HCT116 (cell line): ENCODE measurements around the gene POU2F3. TPM values are rescaled to one million over a fixed set of nuclear protein-coding genes. Genes with fewer than 3 reads are reported as not detected.

Experiments
- ATAC-seq: fragments of 200-7000 bp; cut with Tn5 transposase; 2 replicates; pipeline ENCODE4 v1.9.1; 2020; ENCODE audit warnings: mild to moderate bottlenecking, moderate library complexity
- BruUV-seq: library from RNA; stranded (reverse); fragments of 400-500 nt; replicated peaks from 2 replicates; lab custom pipeline; 2021; lab: Mats Ljungman, UMichigan
- CTCF ChIA-PET: fragments of 300-600 bp; sonication (Branson Sonifier 250); formaldehyde crosslinking; loops from one replicate; lab custom pipeline; 2021; ENCODE audit warnings: antibody characterized with exemption; lab: Charles Lee
- POLR2A ChIA-PET: fragments of 300-600, 350-600 bp; sonication (Branson Sonifier 250); formaldehyde crosslinking; loops from one replicate; lab custom pipeline; 2021; ENCODE audit warnings: antibody characterized with exemption; lab: Charles Lee
- RAD21 ChIA-PET, 2 experiments: fragments of 300-600 bp; sonication (Branson Sonifier 250); formaldehyde crosslinking; loops; one replicate each; lab custom pipeline; 2023; ENCODE audit warnings: low total read pairs in 2 of 2; ENCODE audit not compliant: uncharacterized antibody in 2 of 2, unreplicated experiment in 2 of 2, low non-redundant PET in 1 of 2; lab: Charles Lee
- DNase-seq: peaks from one replicate; pipeline ENCODE4 v3.0.0-alpha.2; 2010; ENCODE audit warnings: low read depth, low spot score
- H2AFZ ChIP-seq: fragments of 200-600 bp; shearing (Covaris generic), sonication (generic); 2 replicates; pipeline ENCODE4 v1.6.1; 2017; ENCODE audit warnings: low read depth, mixed run types, mixed read lengths, antibody characterized with exemption, low read length; ENCODE audit not compliant: poor library complexity, severe bottlenecking
- H3K27ac ChIP-seq: 2 replicates; pipeline ENCODE4 v1.5.1; 2012; ENCODE audit warnings: low read depth, low read length
- H3K27me3 ChIP-seq: fragments of 200-600 bp; sonication (generic); 2 replicates; pipeline ENCODE4 v1.6.1; 2016; ENCODE audit warnings: mixed run types, low read length, mixed read lengths; ENCODE audit not compliant: insufficient read depth
- H3K36me3 ChIP-seq, 2 experiments: fragments of 200-500 bp in 1 of 2; fragments of 200-600 bp in 1 of 2; sonication (Bioruptor generic) in 1 of 2; sonication (generic) in 1 of 2; 2 replicates each; pipeline versions ENCODE4 v1.5.1 to v1.6.1; 2014 to 2016; ENCODE audit warnings: low read length in 2 of 2, inconsistent platforms in 1 of 2, mixed read lengths in 1 of 2, mixed run types in 1 of 2; ENCODE audit not compliant: insufficient read depth in 2 of 2, control insufficient read depth in 1 of 2
- H3K4me1 ChIP-seq, 2 experiments: fragments of 200-600 bp in 1 of 2; sonication (generic) in 1 of 2; 2 replicates each; pipeline versions ENCODE4 v1.5.1 to v1.6.1; 2012 to 2017; ENCODE audit warnings: low read length in 2 of 2, inconsistent platforms in 1 of 2, mild to moderate bottlenecking in 1 of 2, mixed read lengths in 1 of 2, mixed run types in 1 of 2, moderate library complexity in 1 of 2; ENCODE audit not compliant: insufficient read depth in 2 of 2, control insufficient read depth in 1 of 2
- H3K4me2 ChIP-seq: fragments of 200-600 bp; sonication (generic); 2 replicates; pipeline ENCODE4 v1.6.1; 2017; ENCODE audit warnings: mixed run types, low read length, mixed read lengths
- H3K4me3 ChIP-seq, 2 experiments: fragments of 200-600 bp in 1 of 2; sonication (generic) in 1 of 2; replicated peaks in 1 of 2; 2 replicates each; pipeline ENCODE4 v1.5.1; 2011 to 2016; ENCODE audit warnings: low read length in 2 of 2, control low read depth in 1 of 2, low read depth in 1 of 2, mild to moderate bottlenecking in 1 of 2, mixed read lengths in 1 of 2, mixed run types in 1 of 2
- H3K79me2 ChIP-seq: fragments of 200-600 bp; sonication (generic); 2 replicates; pipeline ENCODE4 v1.6.1; 2017; ENCODE audit warnings: mild to moderate bottlenecking, mixed run types, low read length, moderate library complexity, mixed read lengths; ENCODE audit not compliant: insufficient read depth
- H3K9ac ChIP-seq: fragments of 200-600 bp; sonication (generic); 2 replicates; pipeline ENCODE4 v1.6.1; 2016; ENCODE audit warnings: low read length, mixed read lengths
- H3K9me2 ChIP-seq: fragments of 200-600 bp; sonication (generic), shearing (Covaris generic); 2 replicates; pipeline ENCODE4 v1.6.1; 2017; ENCODE audit warnings: mixed run types, mild to moderate bottlenecking, moderate library complexity; ENCODE audit not compliant: insufficient read depth
- H3K9me3 ChIP-seq, 2 experiments: fragments of 200-500 bp in 1 of 2; fragments of 200-600 bp in 1 of 2; sonication (Bioruptor generic) in 1 of 2; sonication (generic) in 1 of 2; 2 replicates each; pipeline ENCODE4 v1.6.1; 2014 to 2017; ENCODE audit warnings: low read length in 2 of 2, mixed read lengths in 2 of 2, inconsistent platforms in 1 of 2, low read depth in 1 of 2, mild to moderate bottlenecking in 1 of 2, mixed run types in 1 of 2, moderate library complexity in 1 of 2; ENCODE audit not compliant: control insufficient read depth in 1 of 2, insufficient read depth in 1 of 2
- H4K20me1 ChIP-seq: fragments of 200-600 bp; sonication (generic), shearing (Covaris generic); 2 replicates; pipeline ENCODE4 v1.6.1; 2017; ENCODE audit warnings: mixed run types, mild to moderate bottlenecking, moderate library complexity; ENCODE audit not compliant: insufficient read depth
- FOSL1 ChIP-seq: IDR thresholded peaks from 2 replicates; pipeline ENCODE4 v1.6.1; 2012; ENCODE audit warnings: low read depth
- JUND ChIP-seq: IDR thresholded peaks from 2 replicates; pipeline ENCODE4 v1.6.1; 2012
- POLR2A ChIP-seq: IDR thresholded peaks from 2 replicates; pipeline ENCODE4 v1.7.0; 2011; ENCODE audit warnings: borderline replicate concordance; ENCODE audit not compliant: insufficient read depth, insufficient read length; ENCODE audit errors: extremely low read depth
- POLR2AphosphoS5 ChIP-seq: IDR thresholded peaks from 2 replicates; pipeline ENCODE4 v1.6.1; 2011; ENCODE audit warnings: mild to moderate bottlenecking, low read depth, low read length, moderate library complexity
- RAD21 ChIP-seq: IDR thresholded peaks from 2 replicates; pipeline ENCODE4 v1.6.1; 2012; ENCODE audit warnings: low read depth, mild to moderate bottlenecking
- SP1 ChIP-seq: IDR thresholded peaks from 2 replicates; pipeline ENCODE4 v1.6.1; 2012; ENCODE audit warnings: low read depth
- intact Hi-C: fragments of 100-400 bp; cut with micrococcal nuclease; formaldehyde crosslinking; loops from 2 replicates; pipeline ENCODE4 v1.10.0; 2022
- total RNA-seq: library from RNA; stranded (reverse); gene quantifications from one replicate; pipeline ENCODE4 v1.2.1, GENCODE V29; 2021; ENCODE audit not compliant: unreplicated experiment
- TF ChIP-seq, protein P1 (sequence below): IDR thresholded peaks from 2 replicates; pipeline ENCODE4 v1.6.1; 2012
- TF ChIP-seq, protein P2 (sequence below): IDR thresholded peaks from 2 replicates; pipeline ENCODE4 v1.6.1; 2011; ENCODE audit warnings: mild to moderate bottlenecking, low read length, moderate library complexity; ENCODE audit not compliant: insufficient replicate concordance; ENCODE audit errors: extremely low read depth

POU2F3 gene
- total RNA-seq, 1 experiment from 2014 or later: 0.15 TPM

GRCh38 chr11:120338107-120338933 is 98.4 kb downstream of the POU2F3 start:
- no peak for ATAC-seq
- peak overlapping the region; percentile 78 for H3K9ac ChIP-seq
- H3K9me3 ChIP-seq: no peaks in the 10 kb centered on the region
- RAD21 ChIA-PET: no interaction called here
- H2AFZ ChIP-seq: no peak overlapping the region
- TF ChIP-seq JUND: no peak
- no peak for TF ChIP-seq POLR2A
- TF ChIP-seq, protein P1, sequence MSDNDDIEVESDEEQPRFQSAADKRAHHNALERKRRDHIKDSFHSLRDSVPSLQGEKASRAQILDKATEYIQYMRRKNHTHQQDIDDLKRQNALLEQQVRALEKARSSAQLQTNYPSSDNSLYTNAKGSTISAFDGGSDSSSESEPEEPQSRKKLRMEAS: no peak
- TF ChIP-seq SP1: no peak
- no peak for TF ChIP-seq RAD21
- TF ChIP-seq POLR2AphosphoS5: no peak
- TF ChIP-seq, protein P2, sequence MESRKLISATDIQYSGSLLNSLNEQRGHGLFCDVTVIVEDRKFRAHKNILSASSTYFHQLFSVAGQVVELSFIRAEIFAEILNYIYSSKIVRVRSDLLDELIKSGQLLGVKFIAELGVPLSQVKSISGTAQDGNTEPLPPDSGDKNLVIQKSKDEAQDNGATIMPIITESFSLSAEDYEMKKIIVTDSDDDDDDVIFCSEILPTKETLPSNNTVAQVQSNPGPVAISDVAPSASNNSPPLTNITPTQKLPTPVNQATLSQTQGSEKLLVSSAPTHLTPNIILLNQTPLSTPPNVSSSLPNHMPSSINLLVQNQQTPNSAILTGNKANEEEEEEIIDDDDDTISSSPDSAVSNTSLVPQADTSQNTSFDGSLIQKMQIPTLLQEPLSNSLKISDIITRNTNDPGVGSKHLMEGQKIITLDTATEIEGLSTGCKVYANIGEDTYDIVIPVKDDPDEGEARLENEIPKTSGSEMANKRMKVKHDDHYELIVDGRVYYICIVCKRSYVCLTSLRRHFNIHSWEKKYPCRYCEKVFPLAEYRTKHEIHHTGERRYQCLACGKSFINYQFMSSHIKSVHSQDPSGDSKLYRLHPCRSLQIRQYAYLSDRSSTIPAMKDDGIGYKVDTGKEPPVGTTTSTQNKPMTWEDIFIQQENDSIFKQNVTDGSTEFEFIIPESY: no peak
- TF ChIP-seq FOSL1: no peak
- TF ChIP-seq, all 23 proteins: peak for 0
- no TSS peak for BruUV-seq
- H3K4me2 ChIP-seq: peak overlapping the region; percentile 92
- H4K20me1 ChIP-seq: peaks cover 20% of the 10 kb centered on the region; the same call in 1 of the 2 replicates
- H3K79me2 ChIP-seq: peaks cover 68% of the 10 kb centered on the region
- H3K9me2 ChIP-seq: no peaks in the 10 kb centered on the region
- H3K27ac ChIP-seq: no peak overlapping the region
- H3K4me1 ChIP-seq: peaks cover 44 to 67% of the 10 kb centered on the region in 2 experiments
- H3K4me3 ChIP-seq: peak overlapping the region; percentile 77 to 87
- no peaks in the 10 kb centered on the region for H3K36me3 ChIP-seq
- no peaks in the 10 kb centered on the region for H3K27me3 ChIP-seq
- POLR2A ChIA-PET: no interaction called here
- DNase-seq: no peak
- CTCF ChIA-PET: no interaction called here
- intact Hi-C loops: loop anchor here (5.0 to 10.0 kb wide), 2 partner anchors 346 to 614 kb away; no protein-coding TSS in a partner anchor
